Measurements from ENCODE around the gene VPS4A.

DNA sequence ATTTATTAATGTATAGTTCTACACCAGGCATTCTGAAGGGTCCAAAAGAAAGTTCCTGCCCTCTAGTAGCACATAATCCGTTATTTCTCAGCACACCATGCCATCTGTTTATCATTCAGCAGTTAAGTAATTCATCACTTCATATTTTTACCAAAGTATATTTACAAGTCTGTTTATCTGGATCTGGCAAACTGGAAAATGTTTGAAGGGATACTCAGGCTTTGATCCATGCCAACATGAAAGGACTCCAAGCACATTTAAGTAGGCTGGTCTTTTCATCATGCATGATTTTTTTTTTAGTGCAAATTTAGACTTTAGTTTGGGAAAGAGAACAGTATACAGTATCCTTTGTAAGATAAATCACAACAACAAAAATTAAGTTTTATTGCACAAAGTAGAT is 4.1 kb upstream of the VPS4A start:
- TF ChIP-seq, protein P1, sequence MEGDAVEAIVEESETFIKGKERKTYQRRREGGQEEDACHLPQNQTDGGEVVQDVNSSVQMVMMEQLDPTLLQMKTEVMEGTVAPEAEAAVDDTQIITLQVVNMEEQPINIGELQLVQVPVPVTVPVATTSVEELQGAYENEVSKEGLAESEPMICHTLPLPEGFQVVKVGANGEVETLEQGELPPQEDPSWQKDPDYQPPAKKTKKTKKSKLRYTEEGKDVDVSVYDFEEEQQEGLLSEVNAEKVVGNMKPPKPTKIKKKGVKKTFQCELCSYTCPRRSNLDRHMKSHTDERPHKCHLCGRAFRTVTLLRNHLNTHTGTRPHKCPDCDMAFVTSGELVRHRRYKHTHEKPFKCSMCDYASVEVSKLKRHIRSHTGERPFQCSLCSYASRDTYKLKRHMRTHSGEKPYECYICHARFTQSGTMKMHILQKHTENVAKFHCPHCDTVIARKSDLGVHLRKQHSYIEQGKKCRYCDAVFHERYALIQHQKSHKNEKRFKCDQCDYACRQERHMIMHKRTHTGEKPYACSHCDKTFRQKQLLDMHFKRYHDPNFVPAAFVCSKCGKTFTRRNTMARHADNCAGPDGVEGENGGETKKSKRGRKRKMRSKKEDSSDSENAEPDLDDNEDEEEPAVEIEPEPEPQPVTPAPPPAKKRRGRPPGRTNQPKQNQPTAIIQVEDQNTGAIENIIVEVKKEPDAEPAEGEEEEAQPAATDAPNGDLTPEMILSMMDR (conservative IDR thresholded peaks at IDR 0.05; ENCODE audit: low read length): no peak
- no peak for TF ChIP-seq EZH2phosphoT487 (IDR thresholded peaks at IDR 0.05; ENCODE audit: borderline replicate concordance)

Measured in Loucy (cell line).